ENCODE data around the gene SP8. TPM values are rescaled to one million over a fixed set of nuclear protein-coding genes. Genes with fewer than 3 reads are reported as not detected.

The SP8 gene
- total RNA-seq, 1 experiment from 2014 or later = 0.76 TPM

- no peak for TF ChIP-seq ZFX (IDR thresholded peaks at IDR 0.05)
- TF ChIP-seq RAD21 (IDR thresholded peaks at IDR 0.05; ENCODE audit: low read depth) = no peak
- no peak for TF ChIP-seq CTCF (IDR thresholded peaks at IDR 0.05 in 2 of 3, conservative IDR thresholded peaks at IDR 0.05 in 1 of 3; ENCODE audit: borderline replicate concordance in 1 of 3, insufficient read depth in 1 of 3, low read depth in 2 of 3, low read length in 2 of 3)
- TF ChIP-seq SP1 (IDR thresholded peaks at IDR 0.05; ENCODE audit: low read depth) = no peak
- no peak for TF ChIP-seq ATF3 (IDR thresholded peaks at IDR 0.05)
- no peak for TF ChIP-seq POLR2A (IDR thresholded peaks at IDR 0.05; ENCODE audit: borderline replicate concordance, extremely low read depth, insufficient read depth, insufficient read length)
- TF ChIP-seq EZH2phosphoT487 (IDR thresholded peaks at IDR 0.05; ENCODE audit: borderline replicate concordance) = no peak
- TF ChIP-seq ELF1 (IDR thresholded peaks at IDR 0.05; ENCODE audit: borderline replicate concordance, low read depth) = no peak
- TF ChIP-seq YY1 (IDR thresholded peaks at IDR 0.05; ENCODE audit: extremely low read depth, insufficient replicate concordance, low read depth, low read length) = no peak
- TF ChIP-seq ZNF274 (IDR thresholded peaks at IDR 0.05; ENCODE audit: low read depth, low read length) = no peak
- no peak for TF ChIP-seq POLR2AphosphoS5 (IDR thresholded peaks at IDR 0.05; ENCODE audit: low read depth, low read length)
- TF ChIP-seq EGR1 (IDR thresholded peaks at IDR 0.05; ENCODE audit: low read depth) = no peak
- TF ChIP-seq CBX3 (IDR thresholded peaks at IDR 0.05; ENCODE audit: low read depth) = no peak
- no peak for TF ChIP-seq ZBTB33 (IDR thresholded peaks at IDR 0.05; ENCODE audit: extremely low read depth, insufficient replicate concordance, low read length)
- no peak for TF ChIP-seq EZH2 (IDR thresholded peaks at IDR 0.05)
- TF ChIP-seq JUND (IDR thresholded peaks at IDR 0.05) = no peak
- no peak for TF ChIP-seq SIN3A (IDR thresholded peaks at IDR 0.05; ENCODE audit: low read depth)
- H3K4me2 ChIP-seq (ENCODE audit: low read length) = no peak overlapping the region
- no peaks in the 10 kb centered on the region for H3K36me3 ChIP-seq (ENCODE audit: control insufficient read depth in 1 of 2, insufficient read depth in 2 of 2, low read length in 2 of 2)
- ATAC-seq (no peak), DNase-seq (ENCODE audit: low read depth, low spot score) (no peak)
- no peak overlapping the region for H3K4me3 ChIP-seq (replicated peaks in 1 of 2; ENCODE audit: low read depth in 1 of 2, low read length in 2 of 2)
- ChIA-PET POLR2A (no interaction called here), RAD21 (ENCODE audit: low non-redundant PET in 1 of 2, low total read pairs in 2 of 2, uncharacterized antibody in 2 of 2, unreplicated experiment in 2 of 2) (no interaction called here), CTCF (interaction anchor here (0.9 kb wide), 1 partner anchor 179 kb away, joined by 3 read pairs; no protein-coding TSS in a partner anchor)
- H3K9me2 ChIP-seq (ENCODE audit: insufficient read depth) = no peaks in the 10 kb centered on the region
- H3K79me2 ChIP-seq (ENCODE audit: insufficient read depth, low read length) = no peaks in the 10 kb centered on the region
- H4K20me1 ChIP-seq (ENCODE audit: insufficient read depth) = no peaks in the 10 kb centered on the region
- intact Hi-C loops (cut with micrococcal nuclease) = no loop called here
- no peaks in the 10 kb centered on the region for H3K27me3 ChIP-seq (ENCODE audit: insufficient read depth, low read length)
- no peak overlapping the region for H2AFZ ChIP-seq (ENCODE audit: low read depth, low read length, poor library complexity, severe bottlenecking)
- H3K9ac ChIP-seq (ENCODE audit: low read length) = no peak overlapping the region
- H3K4me1 ChIP-seq (ENCODE audit: control insufficient read depth in 1 of 2, insufficient read depth in 2 of 2, low read length in 2 of 2) = no peaks in the 10 kb centered on the region
- no peak overlapping the region for H3K27ac ChIP-seq (ENCODE audit: low read depth, low read length)
- no peaks in the 10 kb centered on the region for H3K9me3 ChIP-seq (ENCODE audit: control insufficient read depth in 1 of 2, insufficient read depth in 1 of 2, low read depth in 1 of 2, low read length in 2 of 2)
- no TSS peak for BruUV-seq (replicated peaks)
Observed at GRCh38 chr7:20831451-20831850, 44.8 kb upstream of the SP8 start.

Data from HCT116 (cell line).